ENCODE results near the gene TTC9B.
"Not testable (repeated sequence)": the region's sequence is repeated elsewhere in the genome, so short reads cannot be mapped to it uniquely, and the experiment has no call there.

The TTC9B gene

GRCh38 chr19:40219721-40220276 is 1.6 kb upstream of the TTC9B start:
- peaks cover 9% of the 10 kb centered on the region for H3K36me3 Mint-ChIP-seq (ENCODE audit: low read depth)
- H3K27me3 Mint-ChIP-seq (ENCODE audit: low read depth, poor library complexity), result peaks cover 96% of the 10 kb centered on the region
- H3K9me3 Mint-ChIP-seq, result peaks cover 8% of the 10 kb centered on the region
- DNase-seq, result no peak
- H3K27ac Mint-ChIP-seq, result no peak overlapping the region
- TF ChIP-seq, protein P1, sequence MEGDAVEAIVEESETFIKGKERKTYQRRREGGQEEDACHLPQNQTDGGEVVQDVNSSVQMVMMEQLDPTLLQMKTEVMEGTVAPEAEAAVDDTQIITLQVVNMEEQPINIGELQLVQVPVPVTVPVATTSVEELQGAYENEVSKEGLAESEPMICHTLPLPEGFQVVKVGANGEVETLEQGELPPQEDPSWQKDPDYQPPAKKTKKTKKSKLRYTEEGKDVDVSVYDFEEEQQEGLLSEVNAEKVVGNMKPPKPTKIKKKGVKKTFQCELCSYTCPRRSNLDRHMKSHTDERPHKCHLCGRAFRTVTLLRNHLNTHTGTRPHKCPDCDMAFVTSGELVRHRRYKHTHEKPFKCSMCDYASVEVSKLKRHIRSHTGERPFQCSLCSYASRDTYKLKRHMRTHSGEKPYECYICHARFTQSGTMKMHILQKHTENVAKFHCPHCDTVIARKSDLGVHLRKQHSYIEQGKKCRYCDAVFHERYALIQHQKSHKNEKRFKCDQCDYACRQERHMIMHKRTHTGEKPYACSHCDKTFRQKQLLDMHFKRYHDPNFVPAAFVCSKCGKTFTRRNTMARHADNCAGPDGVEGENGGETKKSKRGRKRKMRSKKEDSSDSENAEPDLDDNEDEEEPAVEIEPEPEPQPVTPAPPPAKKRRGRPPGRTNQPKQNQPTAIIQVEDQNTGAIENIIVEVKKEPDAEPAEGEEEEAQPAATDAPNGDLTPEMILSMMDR (IDR thresholded peaks at IDR 0.05), result no peak
- no peak overlapping the region for H3K4me3 Mint-ChIP-seq
- no peaks in the 10 kb centered on the region for H3K4me1 Mint-ChIP-seq

DNA sequence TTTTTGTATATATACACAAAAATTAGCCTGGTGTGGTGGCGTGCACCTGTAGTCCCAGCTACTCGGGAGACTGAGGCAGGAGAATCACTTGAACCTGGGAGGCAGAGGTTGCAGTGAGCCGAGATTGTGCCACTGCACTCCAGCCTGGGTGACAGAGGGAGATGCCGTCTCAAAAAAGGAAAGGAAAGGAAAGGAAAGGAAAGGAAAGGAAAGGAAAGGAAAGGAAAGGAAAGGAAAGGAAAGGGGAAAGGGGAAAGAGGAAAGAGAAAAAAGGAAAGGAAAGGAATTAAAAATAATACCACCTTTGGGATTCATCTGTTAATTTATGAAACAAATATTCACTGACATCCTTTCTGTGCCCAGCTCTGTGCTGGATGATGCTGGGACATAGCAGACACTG is 845 bp upstream of the TTC9B start:
- peaks cover 94% of the 10 kb centered on the region for H3K27me3 Mint-ChIP-seq (ENCODE audit: low read depth, poor library complexity)
- not testable (repeated sequence) for DNase-seq; H3K27ac Mint-ChIP-seq; H3K36me3 Mint-ChIP-seq (ENCODE audit: low read depth); H3K9me3 Mint-ChIP-seq; H3K4me1 Mint-ChIP-seq; H3K4me3 Mint-ChIP-seq

DNA sequence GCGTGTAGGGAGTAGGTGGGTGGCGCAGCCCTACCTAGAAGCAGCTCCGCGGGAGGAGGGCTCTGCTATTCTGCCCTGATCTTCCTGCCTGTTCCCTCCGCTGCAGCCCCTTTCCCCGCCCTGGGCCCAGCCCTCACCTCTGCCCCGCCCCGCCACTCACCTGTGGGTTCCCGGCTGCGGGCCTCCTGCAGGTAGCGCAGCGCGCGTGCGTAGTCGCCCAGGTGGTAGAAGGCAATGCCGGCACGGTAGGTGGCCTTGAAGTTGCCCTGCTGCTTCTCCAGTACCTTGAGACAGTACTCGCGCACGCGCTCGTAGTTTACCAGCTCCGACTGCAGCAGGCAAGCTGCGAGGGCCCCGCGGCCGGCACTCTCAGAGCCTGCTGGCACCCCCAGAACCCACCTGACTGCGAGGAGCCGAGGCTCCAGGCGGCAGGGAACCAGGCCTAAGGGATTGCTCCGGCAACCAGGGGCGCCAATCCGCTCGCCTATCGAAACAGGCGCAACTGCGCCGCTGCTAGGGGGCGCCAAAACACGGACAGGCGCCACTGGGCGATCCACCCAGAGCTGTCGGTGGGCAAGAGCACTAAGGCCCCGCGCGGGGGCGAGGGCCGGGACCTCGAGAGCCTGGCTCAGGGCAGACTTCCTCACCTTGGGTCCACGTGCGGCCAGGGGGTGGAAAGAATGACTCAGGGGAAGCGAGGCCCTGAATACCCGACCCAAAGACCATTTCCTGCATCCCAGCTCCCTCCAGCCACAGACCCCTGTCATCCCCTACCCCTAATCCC is 965 bp downstream of the TTC9B start:
- peak; percentile 37 for DNase-seq
- TF ChIP-seq, protein P1 (IDR thresholded peaks at IDR 0.05), result peak; percentile 30
- H3K36me3 Mint-ChIP-seq (ENCODE audit: low read depth), result peaks cover 9% of the 10 kb centered on the region
- H3K4me3 Mint-ChIP-seq, result no peak overlapping the region
- H3K27ac Mint-ChIP-seq, result no peak overlapping the region
- peaks cover 77% of the 10 kb centered on the region for H3K27me3 Mint-ChIP-seq (ENCODE audit: low read depth, poor library complexity)
- H3K4me1 Mint-ChIP-seq, result no peaks in the 10 kb centered on the region
- peaks cover 5% of the 10 kb centered on the region for H3K9me3 Mint-ChIP-seq

GRCh38 chr19:40216777-40217026 is 1.5 kb downstream of the TTC9B start:
- TF ChIP-seq, protein P1 (IDR thresholded peaks at IDR 0.05), result no peak
- no peak overlapping the region for H3K27ac Mint-ChIP-seq
- peaks cover 72% of the 10 kb centered on the region for H3K27me3 Mint-ChIP-seq (ENCODE audit: low read depth, poor library complexity)
- H3K4me1 Mint-ChIP-seq, result no peaks in the 10 kb centered on the region
- DNase-seq, result no peak
- H3K36me3 Mint-ChIP-seq (ENCODE audit: low read depth), result peaks cover 4% of the 10 kb centered on the region
- no peaks in the 10 kb centered on the region for H3K9me3 Mint-ChIP-seq
- no peak overlapping the region for H3K4me3 Mint-ChIP-seq

- H3K27me3 Mint-ChIP-seq (ENCODE audit: low read depth, poor library complexity), result peaks cover 67% of the 10 kb centered on the region
- no peaks in the 10 kb centered on the region for H3K4me1 Mint-ChIP-seq
- H3K36me3 Mint-ChIP-seq (ENCODE audit: low read depth), result peaks cover 8% of the 10 kb centered on the region
Observed at GRCh38 chr19:40216013-40216776, 2.0 kb downstream of the TTC9B start.

DNA sequence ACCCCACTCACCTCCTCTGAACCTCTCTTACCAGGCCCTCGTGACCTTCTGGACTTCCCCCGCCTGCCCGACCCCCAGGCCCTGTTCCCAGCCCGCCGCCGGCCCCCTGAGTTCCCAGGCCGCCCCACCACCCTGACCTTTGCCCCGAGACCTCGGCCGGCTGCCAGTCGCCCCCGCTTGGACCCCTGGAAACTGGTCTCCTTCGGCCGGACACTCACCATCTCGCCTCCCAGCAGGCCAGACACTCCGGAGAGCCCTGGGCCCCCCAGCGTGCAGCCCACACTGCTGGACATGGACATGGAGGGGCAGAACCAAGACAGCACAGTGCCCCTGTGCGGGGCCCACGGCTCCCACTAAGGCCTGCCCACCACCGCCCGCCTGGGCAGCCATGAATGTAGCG is 3.2 kb downstream of the TTC9B start:
- Mint-ChIP-seq H3K4me1 (no peaks in the 10 kb centered on the region), H3K4me3 (no peak overlapping the region), H3K36me3 (ENCODE audit: low read depth) (peaks cover 17% of the 10 kb centered on the region), H3K27ac (no peak overlapping the region), H3K27me3 (ENCODE audit: low read depth, poor library complexity) (peaks cover 55% of the 10 kb centered on the region), H3K9me3 (no peaks in the 10 kb centered on the region)
- TF ChIP-seq, protein P1 (IDR thresholded peaks at IDR 0.05), result no peak
- no peak for DNase-seq

More at GRCh38 chr19:40216013-40216776, 2.0 kb downstream of the TTC9B start:
- H3K27ac Mint-ChIP-seq, result peak overlapping the region; percentile 23
- H3K9me3 Mint-ChIP-seq, result no peaks in the 10 kb centered on the region
- TF ChIP-seq, protein P1 (IDR thresholded peaks at IDR 0.05), result no peak
- DNase-seq, result no peak
- no peak overlapping the region for H3K4me3 Mint-ChIP-seq

Measured in nephron progenitor cell (in vitro differentiated cells).